GM18951 (cell line): ENCODE results near the gene MBTPS1.

ENCODE experiments used
- POLR2A ChIP-seq: IDR thresholded peaks from 4 replicates; pipeline ENCODE4 v1.6.1; 2011; ENCODE audit warnings: mild to moderate bottlenecking; ENCODE audit not compliant: insufficient read length, insufficient read depth; ENCODE audit errors: extremely low read depth
- in situ Hi-C: fragments of 300-500 bp; cut with MboI; formaldehyde crosslinking; loops from one replicate; pipeline ENCODE4 v1.12.0; 2022; ENCODE audit warnings: low sequenced_read_pairs, mixed read lengths, inconsistent platforms; ENCODE audit not compliant: unreplicated experiment

MBTPS1 gene

GRCh38 chr16:84143784-84144199 is 27.1 kb upstream of the MBTPS1 start:
- in situ Hi-C loops: no loop called here
- no peak for TF ChIP-seq POLR2A

DNA sequence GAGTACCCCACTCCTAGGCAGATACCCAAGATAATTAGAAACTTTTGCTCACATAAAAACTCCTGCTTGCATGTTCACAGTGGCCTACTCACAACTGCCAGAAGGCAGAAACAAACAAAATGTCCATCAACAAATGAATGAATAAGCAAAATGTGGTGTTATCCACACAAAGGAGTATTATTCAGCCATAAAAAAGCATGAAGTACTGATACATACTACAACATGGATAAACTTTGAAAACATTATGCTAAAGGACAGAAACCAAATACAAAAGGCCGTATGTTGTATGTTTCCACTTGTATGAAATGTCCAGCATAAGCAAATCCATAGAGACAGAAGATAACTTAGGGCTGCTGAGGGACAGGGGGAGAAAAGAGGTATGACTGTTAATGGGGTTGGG is 26.3 kb upstream of the MBTPS1 start:
- in situ Hi-C loops: no loop called here
- TF ChIP-seq POLR2A: no peak

- TF ChIP-seq POLR2A: no peak
- in situ Hi-C loops: no loop called here
Observed at GRCh38 chr16:84141143-84141670, 24.5 kb upstream of the MBTPS1 start.

DNA sequence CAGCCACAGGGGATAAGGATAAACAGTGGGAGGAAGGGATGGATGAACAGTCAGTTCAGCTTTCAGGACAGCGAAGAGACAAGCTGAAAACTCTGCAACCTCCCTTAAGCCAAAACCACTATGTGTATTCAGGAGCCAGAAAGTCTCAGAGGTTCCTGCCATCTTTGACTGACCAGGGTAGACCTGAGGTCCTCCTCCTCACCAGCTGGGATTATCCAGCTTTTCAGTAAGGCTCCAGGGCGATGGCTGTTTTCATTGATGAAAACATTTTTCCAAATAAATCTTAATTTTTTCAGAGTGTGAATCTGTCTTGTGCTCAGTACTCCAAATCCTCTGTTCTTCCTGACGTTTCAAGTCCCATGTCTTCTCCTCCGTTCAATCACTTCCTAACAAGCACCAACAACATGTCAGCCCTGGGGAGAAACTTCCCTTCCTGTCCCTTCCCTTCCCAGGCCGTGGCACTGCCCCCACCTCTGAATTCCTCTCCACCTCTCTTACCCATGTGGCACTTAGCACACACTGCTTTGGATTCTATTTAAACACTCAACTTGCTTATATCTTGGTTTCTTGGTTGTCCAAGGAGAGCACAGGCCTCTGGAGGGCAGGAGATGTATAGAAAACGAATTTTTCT is 23.0 kb upstream of the MBTPS1 start:
- TF ChIP-seq POLR2A: no peak
- in situ Hi-C loops: no loop called here

- in situ Hi-C loops: no loop called here
- no peak for TF ChIP-seq POLR2A
Observed at GRCh38 chr16:84138824-84139627, 22.3 kb upstream of the MBTPS1 start.

DNA sequence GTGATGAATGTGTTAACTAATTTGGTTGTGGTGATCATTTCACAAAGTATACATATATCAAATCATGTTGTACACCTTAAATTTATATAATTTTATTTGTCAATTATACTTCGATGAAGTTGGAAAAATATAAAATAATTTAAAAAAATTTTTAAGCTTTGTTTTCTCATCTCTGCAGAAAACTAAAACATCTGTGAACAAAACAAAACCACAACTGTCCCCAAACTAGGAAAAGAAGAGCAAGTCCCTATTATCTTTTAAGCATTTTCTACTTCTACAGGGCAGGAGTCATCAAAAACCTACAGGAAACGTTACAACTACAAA is 21.7 kb upstream of the MBTPS1 start:
- in situ Hi-C loops: no loop called here

GRCh38 chr16:84137769-84138357 is 21.1 kb upstream of the MBTPS1 start:
- TF ChIP-seq POLR2A: no peak
- in situ Hi-C loops: no loop called here

More for the DNA sequence above, 21.7 kb upstream of the MBTPS1 start:
- TF ChIP-seq POLR2A: no peak

DNA sequence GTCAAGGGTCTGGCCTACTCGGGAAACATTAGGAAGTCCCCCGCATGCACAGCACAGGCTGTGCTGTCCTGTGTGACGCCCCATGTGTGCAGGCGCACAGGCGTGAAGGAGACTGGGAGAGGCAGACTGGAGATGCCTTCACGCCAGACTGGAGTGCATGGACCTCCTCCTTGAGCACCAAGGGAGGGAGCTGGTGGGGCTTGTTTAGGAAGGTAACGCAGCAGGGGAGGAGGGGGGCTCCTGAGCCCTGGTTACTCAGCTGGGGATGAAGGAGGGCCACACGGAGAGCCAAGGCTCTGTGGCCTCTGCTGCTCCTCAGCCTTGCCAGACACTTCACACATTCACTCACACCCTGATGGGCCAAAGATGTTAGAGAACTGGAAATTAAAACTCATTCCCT is 20.5 kb upstream of the MBTPS1 start:
- in situ Hi-C loops: no loop called here
- no peak for TF ChIP-seq POLR2A

DNA sequence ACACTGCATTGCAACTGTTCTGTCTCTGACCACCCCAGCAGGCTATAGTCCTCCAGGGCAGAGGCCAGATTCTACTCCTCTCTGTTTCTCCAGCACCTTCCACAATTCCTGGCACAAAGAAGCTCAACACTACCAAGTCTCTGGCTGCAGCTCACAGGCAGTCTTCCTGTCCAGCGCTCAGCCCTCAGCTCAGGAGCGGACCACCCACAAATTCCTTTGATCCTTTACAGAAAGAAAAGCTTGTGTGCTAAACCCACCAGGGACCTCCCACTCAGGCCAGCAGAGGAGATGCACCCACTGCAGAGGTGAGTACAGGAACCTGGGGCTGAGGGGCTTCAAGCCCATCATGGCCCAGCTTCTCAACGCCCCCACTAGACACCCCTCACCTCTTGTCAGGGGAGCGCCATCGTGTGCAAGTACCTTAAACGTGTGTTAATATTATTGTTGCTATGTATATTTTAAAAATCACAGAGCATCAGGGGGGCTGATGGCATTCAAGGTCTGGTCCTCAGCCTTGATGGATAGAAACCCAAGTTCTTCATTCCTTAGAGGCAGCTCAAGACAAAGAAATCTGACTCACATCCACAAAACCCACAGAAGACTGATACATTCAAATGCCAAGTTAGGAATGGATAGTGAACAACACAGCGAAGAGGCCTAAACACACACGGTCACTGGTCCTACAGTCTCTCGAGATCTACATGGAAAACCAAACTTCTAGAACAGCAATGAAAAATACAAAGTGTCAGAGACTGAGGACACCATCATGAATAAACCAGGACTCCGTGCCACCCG is 19.8 kb upstream of the MBTPS1 start:
- in situ Hi-C loops: no loop called here
- TF ChIP-seq POLR2A: no peak

GRCh38 chr16:84132527-84133285 is 16.0 kb upstream of the MBTPS1 start:
- no peak for TF ChIP-seq POLR2A
- in situ Hi-C loops: no loop called here

- in situ Hi-C loops: no loop called here
- TF ChIP-seq POLR2A: no peak
Observed at GRCh38 chr16:84131117-84131516, 14.4 kb upstream of the MBTPS1 start.

DNA sequence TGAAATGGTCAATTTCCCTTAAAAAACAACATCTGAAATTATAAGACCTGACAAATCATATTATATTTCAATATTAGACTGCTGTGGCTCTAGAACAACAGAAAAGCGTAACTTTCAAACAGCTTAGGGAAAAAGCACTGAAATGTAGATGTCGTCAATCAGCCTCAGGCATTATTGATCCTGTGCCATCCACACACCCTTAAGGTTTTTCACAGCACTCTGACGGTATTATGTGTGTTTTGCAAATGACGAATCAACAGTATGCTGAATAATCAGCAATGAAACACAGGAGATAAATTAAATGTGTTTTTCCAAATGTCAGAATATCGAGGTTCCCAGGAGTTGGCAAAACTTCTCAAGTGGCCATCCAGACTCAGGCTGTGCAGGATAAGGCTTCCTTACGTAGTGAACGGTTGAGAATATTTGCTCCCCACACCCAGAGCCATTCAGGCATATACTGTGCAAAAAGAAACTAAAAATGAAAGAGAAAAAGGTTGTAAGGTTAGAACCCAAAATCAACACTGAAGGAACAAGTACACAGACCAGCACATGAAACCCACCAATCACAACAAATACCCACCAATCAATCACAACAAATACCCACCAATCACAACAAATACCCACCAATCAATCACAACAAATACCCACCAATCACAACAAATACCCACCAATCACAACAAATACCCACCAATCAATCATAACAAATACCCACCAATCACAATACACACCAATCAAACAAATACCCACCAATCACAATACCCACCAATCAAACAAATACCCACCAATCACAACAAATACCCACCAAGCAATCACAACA is 7.7 kb upstream of the MBTPS1 start:
- TF ChIP-seq POLR2A: no peak
- in situ Hi-C loops: no loop called here
